Esophagus squamous epithelium (tissue), 4 donors: ENCODE measurements around the gene DKKL1.

Experiments used
- POLR2A ChIP-seq, 4 donors: fragments of 450-650 bp; IDR thresholded peaks; one replicate each; pipeline ENCODE4 v1.6.1; 2017; ENCODE audit warnings: antibody characterized with exemption in 4 of 4, mild to moderate bottlenecking in 4 of 4, moderate library complexity in 3 of 4
- TF ChIP-seq, protein P1 (sequence below), 6 experiments: fragments of 450-650 bp in 4 of 6; fragments of 200-600 bp in 2 of 6; sonication (generic) in 2 of 6; IDR thresholded peaks; one replicate each; pipeline ENCODE4 v1.5.1; 2016 to 2019; ENCODE audit warnings: antibody characterized with exemption in 6 of 6, mild to moderate bottlenecking in 4 of 6, moderate library complexity in 4 of 6

DNA sequence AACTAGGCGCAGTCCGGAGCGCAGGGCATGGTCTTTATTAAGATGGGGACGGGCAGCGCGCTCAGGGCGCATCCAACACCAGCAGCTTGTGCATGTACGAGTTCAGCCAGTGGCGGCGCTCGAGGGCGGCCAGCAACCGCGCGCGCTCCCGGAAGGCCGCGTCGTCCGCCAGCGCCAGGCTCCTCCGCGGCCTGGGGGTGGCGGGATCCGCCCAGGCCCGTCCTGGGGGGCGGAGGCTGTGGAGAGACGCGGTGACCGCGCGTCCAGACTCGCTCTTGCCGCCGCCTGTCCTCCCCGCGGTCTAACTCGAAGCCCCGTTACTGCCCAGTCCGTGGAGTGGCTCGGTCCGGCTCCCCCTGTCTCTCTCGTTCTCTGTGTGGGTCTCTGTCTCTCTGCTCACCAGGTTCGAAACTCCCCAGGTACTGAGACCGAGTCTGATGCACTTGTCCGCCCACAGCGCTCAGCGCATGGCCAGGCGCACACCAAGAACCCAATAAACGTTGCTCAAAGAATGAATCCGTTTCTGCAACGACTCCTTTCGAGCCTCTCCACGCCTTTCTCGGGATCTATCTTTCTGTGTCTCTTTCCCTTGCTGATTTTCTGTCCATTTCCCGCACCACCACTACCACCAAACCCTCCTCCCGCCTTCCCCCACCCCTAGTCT, 58.9 kb downstream of the DKKL1 start:
- TF ChIP-seq, protein P1, sequence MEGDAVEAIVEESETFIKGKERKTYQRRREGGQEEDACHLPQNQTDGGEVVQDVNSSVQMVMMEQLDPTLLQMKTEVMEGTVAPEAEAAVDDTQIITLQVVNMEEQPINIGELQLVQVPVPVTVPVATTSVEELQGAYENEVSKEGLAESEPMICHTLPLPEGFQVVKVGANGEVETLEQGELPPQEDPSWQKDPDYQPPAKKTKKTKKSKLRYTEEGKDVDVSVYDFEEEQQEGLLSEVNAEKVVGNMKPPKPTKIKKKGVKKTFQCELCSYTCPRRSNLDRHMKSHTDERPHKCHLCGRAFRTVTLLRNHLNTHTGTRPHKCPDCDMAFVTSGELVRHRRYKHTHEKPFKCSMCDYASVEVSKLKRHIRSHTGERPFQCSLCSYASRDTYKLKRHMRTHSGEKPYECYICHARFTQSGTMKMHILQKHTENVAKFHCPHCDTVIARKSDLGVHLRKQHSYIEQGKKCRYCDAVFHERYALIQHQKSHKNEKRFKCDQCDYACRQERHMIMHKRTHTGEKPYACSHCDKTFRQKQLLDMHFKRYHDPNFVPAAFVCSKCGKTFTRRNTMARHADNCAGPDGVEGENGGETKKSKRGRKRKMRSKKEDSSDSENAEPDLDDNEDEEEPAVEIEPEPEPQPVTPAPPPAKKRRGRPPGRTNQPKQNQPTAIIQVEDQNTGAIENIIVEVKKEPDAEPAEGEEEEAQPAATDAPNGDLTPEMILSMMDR (IDR thresholded peaks at IDR 0.05), result peak in 3 of 6 experiments; percentile 32 to 54 (median 45)
- TF ChIP-seq POLR2A (IDR thresholded peaks at IDR 0.05), result no peak
